Measurements from ENCODE around the gene EPGN.

Gene EPGN

GRCh38 chr4:74318276-74318675, 10.0 kb downstream of the EPGN start:
- Histone ChIP-seq H3K36me3 (ENCODE audit: control insufficient read depth in 5 of 5, insufficient read depth in 5 of 5, low read length in 5 of 5) (no peaks in the 10 kb centered on the region), H3K4me1 (ENCODE audit: control insufficient read depth in 5 of 5, insufficient read depth in 5 of 5, low read length in 5 of 5) (no peaks in the 10 kb centered on the region), H3K27ac (ENCODE audit: low read depth, low read length) (no peak overlapping the region), H3K9me3 (ENCODE audit: control insufficient read depth in 5 of 5, low read length in 5 of 5) (no peaks in the 10 kb centered on the region), H3K9ac (ENCODE audit: low read length in 5 of 5) (no peak overlapping the region), H3K27me3 (ENCODE audit: control insufficient read depth in 5 of 5, insufficient read depth in 4 of 5, low read length in 5 of 5) (no peaks in the 10 kb centered on the region), H3K4me3 (ENCODE audit: low read depth in 1 of 5, low read length in 5 of 5) (no peak overlapping the region)

- Histone ChIP-seq H3K4me3 (ENCODE audit: low read depth in 1 of 5, low read length in 5 of 5) (no peak overlapping the region), H3K4me1 (ENCODE audit: control insufficient read depth in 5 of 5, insufficient read depth in 5 of 5, low read length in 5 of 5) (no peaks in the 10 kb centered on the region), H3K27me3 (ENCODE audit: control insufficient read depth in 5 of 5, insufficient read depth in 4 of 5, low read length in 5 of 5) (no peaks in the 10 kb centered on the region), H3K36me3 (ENCODE audit: control insufficient read depth in 5 of 5, insufficient read depth in 5 of 5, low read length in 5 of 5) (no peaks in the 10 kb centered on the region), H3K9ac (ENCODE audit: low read length in 5 of 5) (no peak overlapping the region), H3K9me3 (ENCODE audit: control insufficient read depth in 5 of 5, low read length in 5 of 5) (no peaks in the 10 kb centered on the region), H3K27ac (ENCODE audit: low read depth, low read length) (no peak overlapping the region)
Measured at GRCh38 chr4:74319470-74319869, 11.2 kb downstream of the EPGN start.

- no peaks in the 10 kb centered on the region for H3K36me3 ChIP-seq (ENCODE audit: control insufficient read depth in 5 of 5, insufficient read depth in 5 of 5, low read length in 5 of 5)
- H3K4me3 ChIP-seq (ENCODE audit: low read depth in 1 of 5, low read length in 5 of 5): no peak overlapping the region
- no peak overlapping the region for H3K9ac ChIP-seq (ENCODE audit: low read length in 5 of 5)
- H3K9me3 ChIP-seq (ENCODE audit: control insufficient read depth in 5 of 5, low read length in 5 of 5): no peaks in the 10 kb centered on the region
- H3K27ac ChIP-seq (ENCODE audit: low read depth, low read length): no peak overlapping the region
- no peaks in the 10 kb centered on the region for H3K27me3 ChIP-seq (ENCODE audit: control insufficient read depth in 5 of 5, insufficient read depth in 4 of 5, low read length in 5 of 5)
- no peaks in the 10 kb centered on the region for H3K4me1 ChIP-seq (ENCODE audit: control insufficient read depth in 5 of 5, insufficient read depth in 5 of 5, low read length in 5 of 5)
Measured at GRCh38 chr4:74320559-74321118, 12.4 kb downstream of the EPGN start.

GRCh38 chr4:74322301-74322700, 14.0 kb downstream of the EPGN start:
- Histone ChIP-seq H3K36me3 (ENCODE audit: control insufficient read depth in 5 of 5, insufficient read depth in 5 of 5, low read length in 5 of 5) (no peaks in the 10 kb centered on the region), H3K9me3 (ENCODE audit: control insufficient read depth in 5 of 5, low read length in 5 of 5) (no peaks in the 10 kb centered on the region), H3K4me3 (ENCODE audit: low read depth in 1 of 5, low read length in 5 of 5) (no peak overlapping the region), H3K4me1 (ENCODE audit: control insufficient read depth in 5 of 5, insufficient read depth in 5 of 5, low read length in 5 of 5) (no peaks in the 10 kb centered on the region), H3K27me3 (ENCODE audit: control insufficient read depth in 5 of 5, insufficient read depth in 4 of 5, low read length in 5 of 5) (peaks cover 0 to 4% (median 0%) of the 10 kb centered on the region in 5 donors), H3K9ac (ENCODE audit: low read length in 5 of 5) (no peak overlapping the region), H3K27ac (ENCODE audit: low read depth, low read length) (no peak overlapping the region)

- Histone ChIP-seq H3K27ac (ENCODE audit: low read depth, low read length) (no peak overlapping the region), H3K36me3 (ENCODE audit: control insufficient read depth in 5 of 5, insufficient read depth in 5 of 5, low read length in 5 of 5) (no peaks in the 10 kb centered on the region), H3K4me3 (ENCODE audit: low read depth in 1 of 5, low read length in 5 of 5) (no peak overlapping the region), H3K9ac (ENCODE audit: low read length in 5 of 5) (no peak overlapping the region), H3K27me3 (ENCODE audit: control insufficient read depth in 5 of 5, insufficient read depth in 4 of 5, low read length in 5 of 5) (peaks cover 0 to 4% (median 0%) of the 10 kb centered on the region in 5 donors), H3K9me3 (ENCODE audit: control insufficient read depth in 5 of 5, low read length in 5 of 5) (no peaks in the 10 kb centered on the region), H3K4me1 (ENCODE audit: control insufficient read depth in 5 of 5, insufficient read depth in 5 of 5, low read length in 5 of 5) (no peaks in the 10 kb centered on the region)
Measured at GRCh38 chr4:74323663-74324062, 15.4 kb downstream of the EPGN start.

- no peaks in the 10 kb centered on the region for H3K36me3 ChIP-seq (ENCODE audit: control insufficient read depth in 5 of 5, insufficient read depth in 5 of 5, low read length in 5 of 5)
- H3K9me3 ChIP-seq (ENCODE audit: control insufficient read depth in 5 of 5, low read length in 5 of 5): no peaks in the 10 kb centered on the region
Measured at GRCh38 chr4:74324262-74324661, 16.0 kb downstream of the EPGN start.

GRCh38 chr4:74325886-74326285, 17.6 kb downstream of the EPGN start:
- Histone ChIP-seq H3K27ac (ENCODE audit: low read depth, low read length) (no peak overlapping the region), H3K9me3 (ENCODE audit: control insufficient read depth in 5 of 5, low read length in 5 of 5) (no peaks in the 10 kb centered on the region), H3K4me1 (ENCODE audit: control insufficient read depth in 5 of 5, insufficient read depth in 5 of 5, low read length in 5 of 5) (no peaks in the 10 kb centered on the region), H3K27me3 (ENCODE audit: control insufficient read depth in 5 of 5, insufficient read depth in 4 of 5, low read length in 5 of 5) (peaks cover 0 to 4% (median 0%) of the 10 kb centered on the region in 5 donors), H3K9ac (ENCODE audit: low read length in 5 of 5) (no peak overlapping the region), H3K4me3 (ENCODE audit: low read depth in 1 of 5, low read length in 5 of 5) (no peak overlapping the region), H3K36me3 (ENCODE audit: control insufficient read depth in 5 of 5, insufficient read depth in 5 of 5, low read length in 5 of 5) (no peaks in the 10 kb centered on the region)

More at GRCh38 chr4:74324262-74324661, 16.0 kb downstream of the EPGN start:
- H3K4me1 ChIP-seq (ENCODE audit: control insufficient read depth in 5 of 5, insufficient read depth in 5 of 5, low read length in 5 of 5): no peaks in the 10 kb centered on the region
- peaks cover 0 to 4% (median 0%) of the 10 kb centered on the region in 5 donors for H3K27me3 ChIP-seq (ENCODE audit: control insufficient read depth in 5 of 5, insufficient read depth in 4 of 5, low read length in 5 of 5)
- H3K27ac ChIP-seq (ENCODE audit: low read depth, low read length): no peak overlapping the region
- H3K4me3 ChIP-seq (ENCODE audit: low read depth in 1 of 5, low read length in 5 of 5): no peak overlapping the region
- no peak overlapping the region for H3K9ac ChIP-seq (ENCODE audit: low read length in 5 of 5)

- Histone ChIP-seq H3K27ac (ENCODE audit: low read depth, low read length) (no peak overlapping the region), H3K4me3 (ENCODE audit: low read depth in 1 of 5, low read length in 5 of 5) (no peak overlapping the region), H3K9ac (ENCODE audit: low read length in 5 of 5) (no peak overlapping the region), H3K36me3 (ENCODE audit: control insufficient read depth in 5 of 5, insufficient read depth in 5 of 5, low read length in 5 of 5) (no peaks in the 10 kb centered on the region), H3K9me3 (ENCODE audit: control insufficient read depth in 5 of 5, low read length in 5 of 5) (no peaks in the 10 kb centered on the region), H3K4me1 (ENCODE audit: control insufficient read depth in 5 of 5, insufficient read depth in 5 of 5, low read length in 5 of 5) (no peaks in the 10 kb centered on the region), H3K27me3 (ENCODE audit: control insufficient read depth in 5 of 5, insufficient read depth in 4 of 5, low read length in 5 of 5) (peaks cover 0 to 4% (median 0%) of the 10 kb centered on the region in 5 donors)
Measured at GRCh38 chr4:74327762-74328161, 19.5 kb downstream of the EPGN start.

GRCh38 chr4:74328501-74328900, 20.2 kb downstream of the EPGN start:
- Histone ChIP-seq H3K4me1 (ENCODE audit: control insufficient read depth in 5 of 5, insufficient read depth in 5 of 5, low read length in 5 of 5) (no peaks in the 10 kb centered on the region), H3K9me3 (ENCODE audit: control insufficient read depth in 5 of 5, low read length in 5 of 5) (no peaks in the 10 kb centered on the region), H3K36me3 (ENCODE audit: control insufficient read depth in 5 of 5, insufficient read depth in 5 of 5, low read length in 5 of 5) (no peaks in the 10 kb centered on the region), H3K4me3 (ENCODE audit: low read depth in 1 of 5, low read length in 5 of 5) (no peak overlapping the region), H3K9ac (ENCODE audit: low read length in 5 of 5) (no peak overlapping the region), H3K27me3 (ENCODE audit: control insufficient read depth in 5 of 5, insufficient read depth in 4 of 5, low read length in 5 of 5) (peaks cover 0 to 4% (median 0%) of the 10 kb centered on the region in 5 donors), H3K27ac (ENCODE audit: low read depth, low read length) (no peak overlapping the region)

GRCh38 chr4:74329307-74329706, 21.0 kb downstream of the EPGN start:
- Histone ChIP-seq H3K4me1 (ENCODE audit: control insufficient read depth in 5 of 5, insufficient read depth in 5 of 5, low read length in 5 of 5) (no peaks in the 10 kb centered on the region), H3K9ac (ENCODE audit: low read length in 5 of 5) (no peak overlapping the region), H3K4me3 (ENCODE audit: low read depth in 1 of 5, low read length in 5 of 5) (no peak overlapping the region), H3K9me3 (ENCODE audit: control insufficient read depth in 5 of 5, low read length in 5 of 5) (no peaks in the 10 kb centered on the region), H3K27me3 (ENCODE audit: control insufficient read depth in 5 of 5, insufficient read depth in 4 of 5, low read length in 5 of 5) (peaks cover 0 to 4% (median 0%) of the 10 kb centered on the region in 5 donors), H3K36me3 (ENCODE audit: control insufficient read depth in 5 of 5, insufficient read depth in 5 of 5, low read length in 5 of 5) (no peaks in the 10 kb centered on the region), H3K27ac (ENCODE audit: low read depth, low read length) (no peak overlapping the region)

All from subcutaneous abdominal adipose tissue (tissue), 5 donors.